Nephron progenitor cell (in vitro differentiated cells): ENCODE data around the gene DCUN1D2.

Experiments used
- DNase-seq: peaks from one replicate; pipeline ENCODE4 v3.0.0; 2021
- H3K27ac Mint-ChIP-seq: 2 replicates; pipeline ENCODE4 v1.8.0; 2021; ENCODE audit warnings: mild to moderate bottlenecking, moderate library complexity, mixed read lengths
- H3K27me3 Mint-ChIP-seq: 2 replicates; pipeline ENCODE4 v1.8.0; 2021; ENCODE audit warnings: mild to moderate bottlenecking, low read depth, mixed read lengths; ENCODE audit not compliant: poor library complexity
- H3K36me3 Mint-ChIP-seq: 2 replicates; pipeline ENCODE4 v1.8.0; 2021; ENCODE audit warnings: low read depth, mixed read lengths
- H3K4me1 Mint-ChIP-seq: 2 replicates; pipeline ENCODE4 v1.8.0; 2021; ENCODE audit warnings: mixed read lengths
- H3K4me3 Mint-ChIP-seq: 2 replicates; pipeline ENCODE4 v1.8.0; 2021; ENCODE audit warnings: mild to moderate bottlenecking, moderate library complexity, mixed read lengths
- H3K9me3 Mint-ChIP-seq: 2 replicates; pipeline ENCODE4 v1.8.0; 2021; ENCODE audit warnings: mild to moderate bottlenecking, moderate library complexity, mixed read lengths
- TF ChIP-seq, protein P1 (sequence below): fragments of 200-600 bp; sonication (generic); IDR thresholded peaks from 2 replicates; pipeline ENCODE4 v1.5.0; 2021; ENCODE audit warnings: antibody characterized with exemption

Gene DCUN1D2

GRCh38 chr13:113428469-113428865 lies 62.0 kb downstream of the DCUN1D2 start:
- Mint-ChIP-seq H3K4me1 (peaks cover 20% of the 10 kb centered on the region), H3K27me3 (no peaks in the 10 kb centered on the region), H3K9me3 (no peaks in the 10 kb centered on the region), H3K4me3 (no peak overlapping the region), H3K27ac (peak overlapping the region; percentile 91), H3K36me3 (peaks cover 4% of the 10 kb centered on the region)
- TF ChIP-seq, protein P1, sequence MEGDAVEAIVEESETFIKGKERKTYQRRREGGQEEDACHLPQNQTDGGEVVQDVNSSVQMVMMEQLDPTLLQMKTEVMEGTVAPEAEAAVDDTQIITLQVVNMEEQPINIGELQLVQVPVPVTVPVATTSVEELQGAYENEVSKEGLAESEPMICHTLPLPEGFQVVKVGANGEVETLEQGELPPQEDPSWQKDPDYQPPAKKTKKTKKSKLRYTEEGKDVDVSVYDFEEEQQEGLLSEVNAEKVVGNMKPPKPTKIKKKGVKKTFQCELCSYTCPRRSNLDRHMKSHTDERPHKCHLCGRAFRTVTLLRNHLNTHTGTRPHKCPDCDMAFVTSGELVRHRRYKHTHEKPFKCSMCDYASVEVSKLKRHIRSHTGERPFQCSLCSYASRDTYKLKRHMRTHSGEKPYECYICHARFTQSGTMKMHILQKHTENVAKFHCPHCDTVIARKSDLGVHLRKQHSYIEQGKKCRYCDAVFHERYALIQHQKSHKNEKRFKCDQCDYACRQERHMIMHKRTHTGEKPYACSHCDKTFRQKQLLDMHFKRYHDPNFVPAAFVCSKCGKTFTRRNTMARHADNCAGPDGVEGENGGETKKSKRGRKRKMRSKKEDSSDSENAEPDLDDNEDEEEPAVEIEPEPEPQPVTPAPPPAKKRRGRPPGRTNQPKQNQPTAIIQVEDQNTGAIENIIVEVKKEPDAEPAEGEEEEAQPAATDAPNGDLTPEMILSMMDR: no peak
- DNase-seq: no peak

GRCh38 chr13:113427562-113428468 lies 62.7 kb downstream of the DCUN1D2 start:
- no peak for DNase-seq
- Mint-ChIP-seq H3K27ac (peak overlapping the region; percentile 91), H3K4me1 (peaks cover 26% of the 10 kb centered on the region), H3K9me3 (no peaks in the 10 kb centered on the region), H3K36me3 (peaks cover 4% of the 10 kb centered on the region), H3K4me3 (no peak overlapping the region), H3K27me3 (no peaks in the 10 kb centered on the region)
- TF ChIP-seq, protein P1: no peak

- peaks cover 34% of the 10 kb centered on the region for H3K4me1 Mint-ChIP-seq
- H3K4me3 Mint-ChIP-seq: no peak overlapping the region
- no peak overlapping the region for H3K27ac Mint-ChIP-seq
- TF ChIP-seq, protein P1: no peak
- H3K36me3 Mint-ChIP-seq: peaks cover 4% of the 10 kb centered on the region
- no peaks in the 10 kb centered on the region for H3K9me3 Mint-ChIP-seq
- H3K27me3 Mint-ChIP-seq: no peaks in the 10 kb centered on the region
- DNase-seq: no peak
Measured at GRCh38 chr13:113426591-113426986, 63.9 kb downstream of the DCUN1D2 start.

DNA sequence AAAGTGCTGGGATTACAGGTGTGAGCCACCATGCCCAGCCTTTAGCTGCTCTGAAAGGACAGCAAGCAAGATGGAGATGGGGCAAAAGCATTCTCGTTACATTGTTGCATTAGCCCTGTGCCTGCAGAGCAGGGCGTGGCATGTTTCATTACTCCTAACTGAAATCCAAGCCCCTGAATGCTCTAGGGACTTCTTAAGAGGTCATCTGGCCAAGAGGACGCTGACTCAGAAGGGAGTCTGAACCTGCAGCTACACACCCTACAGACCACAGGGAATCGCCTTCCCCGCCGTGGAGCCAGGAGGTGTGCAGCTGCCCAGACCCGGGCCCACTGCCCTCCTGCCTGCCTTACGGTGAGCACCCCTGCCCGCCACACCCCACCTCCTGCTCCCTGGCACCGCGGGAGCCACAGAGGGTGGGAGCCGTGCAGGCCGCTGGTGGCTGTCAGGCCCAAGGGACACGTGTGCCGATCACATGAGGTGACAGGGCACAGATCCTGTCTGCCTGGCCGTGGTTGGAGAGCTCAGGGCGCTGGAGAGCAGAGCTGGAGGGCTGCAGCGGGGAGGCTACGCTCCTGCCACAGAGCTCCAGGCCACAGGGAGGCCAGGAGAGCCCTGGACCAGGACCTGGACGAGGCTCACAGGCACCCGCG lies 64.4 kb downstream of the DCUN1D2 start:
- TF ChIP-seq, protein P1: no peak
- peaks cover 36% of the 10 kb centered on the region for H3K4me1 Mint-ChIP-seq
- H3K27me3 Mint-ChIP-seq: no peaks in the 10 kb centered on the region
- no peaks in the 10 kb centered on the region for H3K9me3 Mint-ChIP-seq
- no peak overlapping the region for H3K4me3 Mint-ChIP-seq
- peaks cover 4% of the 10 kb centered on the region for H3K36me3 Mint-ChIP-seq
- DNase-seq: no peak
- no peak overlapping the region for H3K27ac Mint-ChIP-seq

GRCh38 chr13:113423520-113424163 lies 66.9 kb downstream of the DCUN1D2 start:
- peak overlapping the region; percentile 68 for H3K27ac Mint-ChIP-seq
- H3K9me3 Mint-ChIP-seq: no peaks in the 10 kb centered on the region
- peaks cover 36% of the 10 kb centered on the region for H3K4me1 Mint-ChIP-seq
- peaks cover 13% of the 10 kb centered on the region for H3K36me3 Mint-ChIP-seq
- TF ChIP-seq, protein P1: no peak
- H3K4me3 Mint-ChIP-seq: no peak overlapping the region
- no peak for DNase-seq
- peaks cover 9% of the 10 kb centered on the region for H3K27me3 Mint-ChIP-seq
